ENCODE results near the gene TUNAR.

The TUNAR gene

DNA sequence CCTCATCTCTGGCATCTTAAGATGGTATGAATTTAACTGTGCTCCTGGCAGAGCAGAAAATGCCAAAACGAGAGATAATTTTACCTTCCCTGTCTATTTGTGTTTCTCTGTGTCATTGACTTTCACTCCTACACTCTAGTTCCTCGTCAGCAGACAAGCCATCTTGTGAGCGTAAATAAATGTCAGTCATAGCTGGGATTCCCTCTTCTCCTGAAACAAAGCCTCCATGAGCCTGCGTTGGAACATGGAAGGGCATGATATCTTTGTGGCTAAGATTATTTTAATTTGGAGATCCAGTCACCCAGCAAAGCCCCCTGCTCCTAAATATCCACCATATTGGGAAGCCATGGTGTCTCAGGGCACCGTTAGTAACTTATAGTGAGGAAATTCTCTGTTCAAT, 37.8 kb upstream of the TUNAR start:
- Histone ChIP-seq H3K9me3 (ENCODE audit: control insufficient read depth in 5 of 5, low read length in 5 of 5) (no peaks in the 10 kb centered on the region), H3K27me3 (ENCODE audit: control insufficient read depth in 5 of 5, insufficient read depth in 4 of 5, low read length in 5 of 5) (peaks cover 0 to 4% (median 0%) of the 10 kb centered on the region in 5 donors), H3K9ac (ENCODE audit: low read length in 5 of 5) (no peak overlapping the region), H3K36me3 (ENCODE audit: control insufficient read depth in 5 of 5, insufficient read depth in 5 of 5, low read length in 5 of 5) (no peaks in the 10 kb centered on the region), H3K27ac (ENCODE audit: low read depth, low read length) (no peak overlapping the region), H3K4me1 (ENCODE audit: control insufficient read depth in 5 of 5, insufficient read depth in 5 of 5, low read length in 5 of 5) (no peaks in the 10 kb centered on the region), H3K4me3 (ENCODE audit: low read depth in 1 of 5, low read length in 5 of 5) (no peak overlapping the region)

DNA sequence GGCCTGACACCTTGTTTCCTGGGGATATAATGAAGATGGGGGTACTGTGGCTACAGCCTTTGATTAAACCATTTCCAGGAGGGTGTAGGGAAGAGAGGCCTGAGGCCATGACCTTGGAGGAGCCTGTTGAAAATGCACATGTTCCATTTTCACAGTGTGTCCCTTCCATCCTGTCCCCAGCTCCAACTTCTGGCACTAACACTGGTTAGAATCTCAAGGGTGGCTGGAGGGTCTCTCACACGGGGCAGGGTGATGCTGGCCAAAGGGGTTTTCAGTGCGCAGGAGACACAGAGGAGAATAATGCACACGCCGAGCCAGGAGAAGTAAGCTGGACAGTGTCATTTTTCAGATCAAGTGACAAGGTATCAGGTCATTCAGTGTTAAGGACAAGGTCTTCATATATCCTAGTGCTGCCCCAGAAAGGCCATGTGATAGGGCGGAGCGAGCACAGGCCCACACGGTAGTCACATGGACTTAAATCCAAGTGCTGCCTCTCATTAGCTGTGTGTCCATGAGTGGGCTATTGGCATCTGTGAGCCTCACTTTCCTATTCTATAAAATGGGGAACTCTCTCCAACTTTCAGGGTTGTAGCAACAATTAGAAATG, 36.4 kb upstream of the TUNAR start:
- H3K4me3 ChIP-seq (ENCODE audit: low read depth in 1 of 5, low read length in 5 of 5) = no peak overlapping the region
- H3K9me3 ChIP-seq (ENCODE audit: control insufficient read depth in 5 of 5, low read length in 5 of 5) = no peaks in the 10 kb centered on the region
- H3K9ac ChIP-seq (ENCODE audit: low read length in 5 of 5) = no peak overlapping the region
- no peaks in the 10 kb centered on the region for H3K36me3 ChIP-seq (ENCODE audit: control insufficient read depth in 5 of 5, insufficient read depth in 5 of 5, low read length in 5 of 5)
- no peaks in the 10 kb centered on the region for H3K4me1 ChIP-seq (ENCODE audit: control insufficient read depth in 5 of 5, insufficient read depth in 5 of 5, low read length in 5 of 5)
- H3K27me3 ChIP-seq (ENCODE audit: control insufficient read depth in 5 of 5, insufficient read depth in 4 of 5, low read length in 5 of 5) = peaks cover 0 to 6% (median 2%) of the 10 kb centered on the region in 5 donors
- H3K27ac ChIP-seq (ENCODE audit: low read depth, low read length) = no peak overlapping the region

DNA sequence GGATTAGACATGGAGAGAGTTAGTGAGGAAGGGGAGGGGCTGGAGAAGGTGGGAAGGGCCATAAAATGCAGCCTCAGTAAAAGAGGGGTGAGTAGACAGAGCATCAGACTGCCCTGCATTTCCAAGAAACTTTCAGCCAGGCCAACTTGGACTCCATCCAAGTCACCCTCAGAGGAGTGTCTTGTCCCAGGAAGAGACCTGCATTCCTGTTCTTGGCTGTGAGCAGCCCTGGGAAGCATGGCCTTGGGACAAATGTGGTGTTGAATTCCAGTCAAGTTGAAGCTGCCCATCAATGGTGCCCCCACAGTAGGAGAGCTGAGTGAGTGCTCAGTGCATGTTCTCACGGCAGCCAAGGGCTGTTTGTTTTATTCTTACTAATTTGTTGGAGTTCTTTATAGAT, 35.0 kb upstream of the TUNAR start:
- Histone ChIP-seq H3K27me3 (ENCODE audit: control insufficient read depth in 5 of 5, insufficient read depth in 4 of 5, low read length in 5 of 5) (peaks cover 0 to 10% (median 6%) of the 10 kb centered on the region in 5 donors), H3K36me3 (ENCODE audit: control insufficient read depth in 5 of 5, insufficient read depth in 5 of 5, low read length in 5 of 5) (no peaks in the 10 kb centered on the region), H3K9me3 (ENCODE audit: control insufficient read depth in 5 of 5, low read length in 5 of 5) (no peaks in the 10 kb centered on the region), H3K4me3 (ENCODE audit: low read depth in 1 of 5, low read length in 5 of 5) (no peak overlapping the region), H3K9ac (ENCODE audit: low read length in 5 of 5) (no peak overlapping the region), H3K4me1 (ENCODE audit: control insufficient read depth in 5 of 5, insufficient read depth in 5 of 5, low read length in 5 of 5) (no peaks in the 10 kb centered on the region), H3K27ac (ENCODE audit: low read depth, low read length) (no peak overlapping the region)

DNA sequence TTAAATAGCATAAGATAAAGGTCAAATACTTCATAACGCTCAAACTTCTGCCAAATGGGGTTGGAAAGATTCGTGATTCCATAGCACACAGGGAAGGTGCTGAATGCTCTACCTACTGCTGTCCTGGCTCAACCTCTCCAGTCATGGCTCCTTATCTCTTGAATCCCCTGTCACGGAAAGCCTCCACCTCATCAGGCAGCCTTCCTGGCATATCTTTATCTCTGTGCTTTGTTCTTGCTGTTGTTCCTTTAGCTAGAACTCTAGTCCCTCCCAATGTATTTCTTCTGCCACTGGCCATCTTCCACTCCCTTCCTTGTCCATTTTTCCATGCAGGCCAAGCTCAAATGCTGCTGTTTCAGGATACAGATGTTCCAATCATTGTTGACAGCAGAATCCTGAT, 26.9 kb upstream of the TUNAR start:
- H3K27me3 ChIP-seq (ENCODE audit: control insufficient read depth in 5 of 5, insufficient read depth in 4 of 5, low read length in 5 of 5) = peaks cover 0 to 10% (median 6%) of the 10 kb centered on the region in 5 donors
- no peak overlapping the region for H3K4me3 ChIP-seq (ENCODE audit: low read depth in 1 of 5, low read length in 5 of 5)
- no peak overlapping the region for H3K27ac ChIP-seq (ENCODE audit: low read depth, low read length)
- no peaks in the 10 kb centered on the region for H3K4me1 ChIP-seq (ENCODE audit: control insufficient read depth in 5 of 5, insufficient read depth in 5 of 5, low read length in 5 of 5)
- no peak overlapping the region for H3K9ac ChIP-seq (ENCODE audit: low read length in 5 of 5)
- H3K36me3 ChIP-seq (ENCODE audit: control insufficient read depth in 5 of 5, insufficient read depth in 5 of 5, low read length in 5 of 5) = no peaks in the 10 kb centered on the region
- H3K9me3 ChIP-seq (ENCODE audit: control insufficient read depth in 5 of 5, low read length in 5 of 5) = no peaks in the 10 kb centered on the region

DNA sequence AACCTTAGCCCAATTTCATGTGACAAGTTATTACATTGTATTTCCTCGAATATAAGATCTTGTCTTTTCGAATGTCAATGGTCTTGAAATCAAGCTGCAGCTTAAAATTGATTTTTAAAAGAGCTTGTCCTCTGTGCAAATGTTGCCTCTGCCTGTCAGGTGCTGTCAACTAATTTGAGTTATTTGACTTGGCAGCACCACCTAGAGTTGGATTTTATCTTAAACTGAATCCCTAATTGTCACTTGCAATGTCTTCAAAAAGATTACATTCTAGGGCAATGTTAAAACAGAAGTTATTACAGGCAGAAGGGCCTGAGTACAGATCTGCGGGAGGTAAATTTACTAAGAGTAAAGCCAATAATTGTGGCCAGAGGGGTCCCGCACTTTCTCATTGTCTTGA, 26.2 kb upstream of the TUNAR start:
- Histone ChIP-seq H3K27ac (ENCODE audit: low read depth, low read length) (no peak overlapping the region), H3K9me3 (ENCODE audit: control insufficient read depth in 5 of 5, low read length in 5 of 5) (no peaks in the 10 kb centered on the region), H3K4me3 (ENCODE audit: low read depth in 1 of 5, low read length in 5 of 5) (no peak overlapping the region), H3K36me3 (ENCODE audit: control insufficient read depth in 5 of 5, insufficient read depth in 5 of 5, low read length in 5 of 5) (no peaks in the 10 kb centered on the region), H3K27me3 (ENCODE audit: control insufficient read depth in 5 of 5, insufficient read depth in 4 of 5, low read length in 5 of 5) (peaks cover 0 to 8% (median 5%) of the 10 kb centered on the region in 5 donors), H3K4me1 (ENCODE audit: control insufficient read depth in 5 of 5, insufficient read depth in 5 of 5, low read length in 5 of 5) (no peaks in the 10 kb centered on the region), H3K9ac (ENCODE audit: low read length in 5 of 5) (no peak overlapping the region)

DNA sequence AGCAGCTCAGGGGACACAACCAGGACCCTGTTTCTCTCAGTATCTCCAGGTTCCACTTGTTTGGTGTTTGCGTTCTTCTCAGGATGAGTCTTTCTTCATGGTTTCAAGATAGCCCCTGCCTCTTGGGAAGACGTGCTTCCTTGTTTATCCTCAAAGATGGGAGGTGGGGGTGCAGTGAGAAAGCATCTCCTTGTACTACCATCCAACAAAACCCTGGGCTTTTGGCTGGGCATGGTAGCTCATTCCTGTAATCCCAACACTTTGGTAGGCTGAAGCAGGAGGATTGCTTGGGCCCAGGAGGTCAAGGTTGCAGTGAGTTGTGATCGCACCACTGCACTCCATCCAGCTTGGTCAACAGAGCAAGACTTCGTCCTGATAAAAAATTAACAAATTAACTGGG, 21.0 kb upstream of the TUNAR start:
- H3K9ac ChIP-seq (ENCODE audit: low read length in 5 of 5) = no peak overlapping the region
- no peaks in the 10 kb centered on the region for H3K4me1 ChIP-seq (ENCODE audit: control insufficient read depth in 5 of 5, insufficient read depth in 5 of 5, low read length in 5 of 5)
- no peak overlapping the region for H3K4me3 ChIP-seq (ENCODE audit: low read depth in 1 of 5, low read length in 5 of 5)
- H3K36me3 ChIP-seq (ENCODE audit: control insufficient read depth in 5 of 5, insufficient read depth in 5 of 5, low read length in 5 of 5) = no peaks in the 10 kb centered on the region
- no peaks in the 10 kb centered on the region for H3K9me3 ChIP-seq (ENCODE audit: control insufficient read depth in 5 of 5, low read length in 5 of 5)
- H3K27ac ChIP-seq (ENCODE audit: low read depth, low read length) = no peak overlapping the region
- H3K27me3 ChIP-seq (ENCODE audit: control insufficient read depth in 5 of 5, insufficient read depth in 4 of 5, low read length in 5 of 5) = peaks cover 0 to 11% (median 0%) of the 10 kb centered on the region in 5 donors

DNA sequence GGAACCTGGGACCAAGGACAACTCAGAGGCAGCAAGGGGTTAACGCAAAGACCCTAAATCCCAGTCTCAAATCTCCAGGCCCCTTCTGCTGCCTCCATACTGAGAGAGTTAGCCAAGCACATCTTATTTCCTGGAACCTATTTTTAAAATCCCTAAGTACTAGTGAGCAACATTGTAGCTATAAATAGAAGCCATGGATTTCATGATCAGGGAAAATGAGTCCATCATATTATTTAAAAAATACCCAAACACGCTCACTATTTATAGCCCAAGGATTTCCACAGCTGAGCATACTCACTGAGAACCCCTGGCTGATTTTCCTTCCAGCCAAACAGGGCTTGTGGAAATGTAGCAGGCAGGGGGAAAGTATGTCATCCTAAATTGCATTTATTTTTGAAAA, 19.4 kb upstream of the TUNAR start:
- H3K27me3 ChIP-seq (ENCODE audit: control insufficient read depth in 5 of 5, insufficient read depth in 4 of 5, low read length in 5 of 5) = peaks cover 0 to 11% (median 0%) of the 10 kb centered on the region in 5 donors
- H3K36me3 ChIP-seq (ENCODE audit: control insufficient read depth in 5 of 5, insufficient read depth in 5 of 5, low read length in 5 of 5) = no peaks in the 10 kb centered on the region
- no peak overlapping the region for H3K9ac ChIP-seq (ENCODE audit: low read length in 5 of 5)
- H3K27ac ChIP-seq (ENCODE audit: low read depth, low read length) = no peak overlapping the region
- no peaks in the 10 kb centered on the region for H3K9me3 ChIP-seq (ENCODE audit: control insufficient read depth in 5 of 5, low read length in 5 of 5)
- no peaks in the 10 kb centered on the region for H3K4me1 ChIP-seq (ENCODE audit: control insufficient read depth in 5 of 5, insufficient read depth in 5 of 5, low read length in 5 of 5)
- no peak overlapping the region for H3K4me3 ChIP-seq (ENCODE audit: low read depth in 1 of 5, low read length in 5 of 5)

DNA sequence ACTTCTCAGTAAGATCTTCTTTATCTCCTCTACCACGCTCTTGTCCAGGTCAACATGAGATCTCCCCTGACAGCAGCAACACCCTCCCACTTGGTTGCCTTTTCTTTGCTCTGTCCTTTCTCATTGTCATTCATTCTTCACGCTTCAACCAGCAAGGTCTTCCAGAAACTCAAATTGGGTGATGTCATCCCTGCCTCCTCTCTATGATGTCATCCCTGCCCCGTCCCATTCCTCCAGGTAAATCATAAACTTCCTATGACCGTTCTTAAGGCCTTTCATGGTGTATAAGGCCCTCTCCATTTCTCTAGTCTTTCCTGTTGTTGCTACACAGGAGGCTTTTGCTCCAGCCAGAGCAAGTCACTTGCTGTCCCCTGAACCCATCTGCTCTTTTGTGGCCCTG, 17.7 kb upstream of the TUNAR start:
- no peak overlapping the region for H3K27ac ChIP-seq (ENCODE audit: low read depth, low read length)
- peaks cover 0 to 15% (median 0%) of the 10 kb centered on the region in 5 donors for H3K27me3 ChIP-seq (ENCODE audit: control insufficient read depth in 5 of 5, insufficient read depth in 4 of 5, low read length in 5 of 5)
- H3K36me3 ChIP-seq (ENCODE audit: control insufficient read depth in 5 of 5, insufficient read depth in 5 of 5, low read length in 5 of 5) = no peaks in the 10 kb centered on the region
- no peaks in the 10 kb centered on the region for H3K4me1 ChIP-seq (ENCODE audit: control insufficient read depth in 5 of 5, insufficient read depth in 5 of 5, low read length in 5 of 5)
- no peak overlapping the region for H3K4me3 ChIP-seq (ENCODE audit: low read depth in 1 of 5, low read length in 5 of 5)
- no peak overlapping the region for H3K9ac ChIP-seq (ENCODE audit: low read length in 5 of 5)
- no peaks in the 10 kb centered on the region for H3K9me3 ChIP-seq (ENCODE audit: control insufficient read depth in 5 of 5, low read length in 5 of 5)

DNA sequence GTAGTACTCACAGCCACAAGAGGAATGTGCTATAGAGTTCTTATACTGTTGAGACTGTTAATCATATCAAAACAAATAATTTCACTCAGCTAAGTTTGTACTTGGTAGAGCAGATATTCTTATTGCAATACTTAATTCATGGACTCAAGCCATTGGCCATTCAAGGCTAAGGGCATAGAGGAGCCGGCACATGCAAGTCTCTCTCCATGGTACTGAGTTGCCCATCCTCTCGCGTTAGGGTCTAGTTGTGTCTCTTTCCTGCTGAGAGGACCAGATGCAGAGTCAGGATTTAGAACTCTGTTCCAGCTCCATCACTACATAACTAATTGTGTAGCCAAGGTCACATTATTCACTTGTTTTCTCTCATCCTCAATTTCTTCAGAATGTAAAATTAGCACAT, 14.4 kb upstream of the TUNAR start:
- Histone ChIP-seq H3K4me3 (ENCODE audit: low read depth in 1 of 5, low read length in 5 of 5) (no peak overlapping the region), H3K4me1 (ENCODE audit: control insufficient read depth in 5 of 5, insufficient read depth in 5 of 5, low read length in 5 of 5) (no peaks in the 10 kb centered on the region), H3K27ac (ENCODE audit: low read depth, low read length) (no peak overlapping the region), H3K27me3 (ENCODE audit: control insufficient read depth in 5 of 5, insufficient read depth in 4 of 5, low read length in 5 of 5) (peaks cover 3 to 15% (median 3%) of the 10 kb centered on the region in 5 donors), H3K36me3 (ENCODE audit: control insufficient read depth in 5 of 5, insufficient read depth in 5 of 5, low read length in 5 of 5) (no peaks in the 10 kb centered on the region), H3K9ac (ENCODE audit: low read length in 5 of 5) (no peak overlapping the region), H3K9me3 (ENCODE audit: control insufficient read depth in 5 of 5, low read length in 5 of 5) (peaks cover 3 to 12% (median 9%) of the 10 kb centered on the region in 5 donors)

DNA sequence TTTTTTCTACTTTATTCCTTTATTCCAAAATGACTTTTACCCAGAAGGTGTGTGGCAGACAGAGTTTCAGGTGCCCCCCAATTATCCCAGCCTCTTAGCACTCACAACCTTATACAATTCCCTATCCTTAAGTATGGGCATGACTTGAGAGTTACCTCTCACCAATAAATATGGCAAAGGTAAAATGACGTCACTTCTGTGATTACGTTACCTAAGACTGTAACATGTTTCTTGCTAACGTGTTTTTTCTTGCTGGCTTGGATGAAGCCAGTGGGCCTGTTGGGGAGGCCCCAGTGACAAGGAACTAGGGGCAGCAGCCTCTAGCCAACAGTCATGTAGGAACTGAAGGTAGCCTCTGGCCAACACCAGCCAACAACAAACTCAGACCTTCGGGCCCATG, 13.3 kb upstream of the TUNAR start:
- H3K4me3 ChIP-seq (ENCODE audit: low read depth in 1 of 5, low read length in 5 of 5) = no peak overlapping the region
- H3K27ac ChIP-seq (ENCODE audit: low read depth, low read length) = no peak overlapping the region
- no peaks in the 10 kb centered on the region for H3K36me3 ChIP-seq (ENCODE audit: control insufficient read depth in 5 of 5, insufficient read depth in 5 of 5, low read length in 5 of 5)
- H3K9me3 ChIP-seq (ENCODE audit: control insufficient read depth in 5 of 5, low read length in 5 of 5) = peaks cover 3 to 12% (median 9%) of the 10 kb centered on the region in 5 donors
- no peaks in the 10 kb centered on the region for H3K4me1 ChIP-seq (ENCODE audit: control insufficient read depth in 5 of 5, insufficient read depth in 5 of 5, low read length in 5 of 5)
- H3K9ac ChIP-seq (ENCODE audit: low read length in 5 of 5) = no peak overlapping the region
- peaks cover 3 to 13% (median 3%) of the 10 kb centered on the region in 5 donors for H3K27me3 ChIP-seq (ENCODE audit: control insufficient read depth in 5 of 5, insufficient read depth in 4 of 5, low read length in 5 of 5)
